ENCODE measurements around the gene GSTCD. TPM values are rescaled to one million over a fixed set of nuclear protein-coding genes. Genes with fewer than 3 reads are reported as not detected.
"Not testable (repeated sequence)": the region's sequence is repeated elsewhere in the genome, so short reads cannot be mapped to it uniquely, and the experiment has no call there.

GSTCD gene
- total RNA-seq, 2 experiments from 2014 or later: 15.8 to 18.2 TPM

GRCh38 chr4:105772065-105772464, 63.5 kb downstream of the GSTCD start:
- peaks cover 26% of the 10 kb centered on the region for H3K9me3 Mint-ChIP-seq
- CTCF ChIA-PET: interaction anchor here (0.6 kb wide), 1 partner anchor 309 kb away, joined by 4 read pairs; no protein-coding TSS in a partner anchor
- intact Hi-C loops (cut with micrococcal nuclease); H3K4me1 Mint-ChIP-seq (ENCODE audit: low read depth); H3K27me3 Mint-ChIP-seq (ENCODE audit: low read depth); H3K4me3 Mint-ChIP-seq; H3K27ac Mint-ChIP-seq; DNase-seq: not testable (repeated sequence)
- H3K36me3 Mint-ChIP-seq (ENCODE audit: low read depth): peaks cover 37% of the 10 kb centered on the region

DNA sequence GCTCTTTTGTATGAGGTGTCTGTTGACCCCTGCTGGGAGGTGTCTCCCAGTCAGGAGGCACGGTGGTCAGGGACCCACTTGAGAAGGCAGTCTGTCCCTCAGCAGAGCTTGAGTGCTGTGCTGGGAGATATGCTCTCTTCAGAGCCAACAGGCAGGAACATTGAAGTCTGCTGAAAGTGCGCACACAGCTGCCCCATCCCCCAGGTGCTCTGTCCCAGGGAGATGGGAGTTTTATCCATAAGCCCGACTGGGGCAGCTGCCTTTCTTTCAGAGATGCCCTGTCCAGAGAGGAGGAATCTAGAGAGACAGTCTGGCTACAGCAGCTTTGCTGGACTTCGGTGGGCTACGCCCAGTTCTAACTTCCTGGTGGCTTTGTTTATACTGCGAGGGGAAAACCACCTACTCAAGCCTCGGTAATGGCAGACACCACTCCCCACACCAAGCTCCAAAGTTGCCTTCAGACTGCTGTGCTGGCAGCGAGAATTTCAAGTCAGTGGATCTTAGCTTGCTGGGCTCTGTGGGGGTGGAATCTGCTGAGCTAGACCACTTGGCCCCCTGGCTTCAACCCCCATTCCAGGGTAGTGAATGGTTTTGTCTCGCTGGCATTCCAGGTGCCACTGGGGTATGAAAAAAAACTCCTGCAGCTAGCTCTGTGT, 67.3 kb downstream of the GSTCD start:
- H3K27ac Mint-ChIP-seq; H3K4me3 Mint-ChIP-seq; H3K27me3 Mint-ChIP-seq (ENCODE audit: low read depth); intact Hi-C loops (cut with micrococcal nuclease); DNase-seq; CTCF ChIA-PET; H3K4me1 Mint-ChIP-seq (ENCODE audit: low read depth): not testable (repeated sequence)
- H3K36me3 Mint-ChIP-seq (ENCODE audit: low read depth): peaks cover 28% of the 10 kb centered on the region
- peaks cover 18% of the 10 kb centered on the region for H3K9me3 Mint-ChIP-seq

DNA sequence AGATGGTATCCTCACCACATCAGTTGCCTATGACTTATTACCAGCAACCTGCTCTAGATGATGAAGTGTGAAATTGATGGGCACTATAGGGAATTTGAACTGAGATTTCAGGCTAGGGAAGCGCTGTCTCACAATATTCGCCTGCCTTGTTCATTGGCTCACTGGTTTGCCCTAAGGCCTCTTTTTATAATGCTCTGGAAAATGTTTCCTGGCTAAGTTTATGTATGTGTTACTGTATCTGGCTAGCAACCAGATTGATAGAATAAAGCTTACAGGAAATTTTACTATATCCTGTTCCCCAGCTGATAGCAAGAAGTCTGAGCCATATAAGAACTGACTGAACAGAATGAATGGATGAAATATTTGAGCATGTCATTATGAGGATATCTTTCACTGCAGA, 71.6 kb downstream of the GSTCD start:
- Mint-ChIP-seq H3K36me3 (ENCODE audit: low read depth) (peaks cover 9% of the 10 kb centered on the region), H3K4me3 (no peak overlapping the region), H3K27me3 (ENCODE audit: low read depth) (no peaks in the 10 kb centered on the region), H3K4me1 (ENCODE audit: low read depth) (no peaks in the 10 kb centered on the region), H3K27ac (no peak overlapping the region), H3K9me3 (no peaks in the 10 kb centered on the region)
- intact Hi-C loops (cut with micrococcal nuclease): no loop called here
- CTCF ChIA-PET: no interaction called here
- DNase-seq: no peak

DNA sequence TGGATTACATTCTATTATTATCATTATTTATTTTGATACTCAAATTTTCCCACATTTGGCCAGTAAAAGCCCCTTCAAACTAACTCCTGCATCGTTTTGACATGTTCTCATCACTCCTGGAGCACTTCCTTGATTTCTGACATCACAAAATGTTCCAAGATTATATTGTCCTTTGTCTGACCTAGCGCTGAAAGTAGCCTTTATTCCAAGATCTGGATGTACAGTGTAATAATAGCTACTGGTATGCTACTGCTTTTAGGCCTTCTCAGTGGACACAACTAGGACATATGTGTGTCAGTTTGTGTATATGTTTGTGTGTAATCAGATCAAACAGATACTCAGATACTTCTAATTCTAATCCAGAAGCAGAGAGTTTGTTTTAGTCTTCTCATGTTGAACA, 76.2 kb downstream of the GSTCD start:
- intact Hi-C loops (cut with micrococcal nuclease): no loop called here
- no peak overlapping the region for H3K27ac Mint-ChIP-seq

DNA sequence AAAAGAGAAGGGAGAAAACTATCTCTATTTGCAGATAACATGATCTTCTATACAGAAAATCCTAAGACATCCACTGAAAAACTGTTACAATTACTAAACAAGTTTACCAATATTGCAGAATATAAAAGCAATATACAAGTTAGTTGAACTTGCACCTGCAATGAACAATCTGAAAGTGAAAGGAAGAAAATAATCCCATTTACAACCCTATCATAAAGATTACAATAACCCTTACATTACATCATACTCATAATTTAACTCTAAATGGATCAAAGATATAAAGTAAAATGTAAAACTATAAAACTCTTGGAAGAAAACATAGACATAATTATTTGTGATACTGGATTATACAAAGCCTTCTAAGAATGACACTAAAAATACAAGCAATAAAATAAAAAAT, 77.2 kb downstream of the GSTCD start:
- no peak for DNase-seq
- no peak overlapping the region for H3K4me3 Mint-ChIP-seq
- no peaks in the 10 kb centered on the region for H3K4me1 Mint-ChIP-seq (ENCODE audit: low read depth)
- no peaks in the 10 kb centered on the region for H3K27me3 Mint-ChIP-seq (ENCODE audit: low read depth)
- H3K27ac Mint-ChIP-seq: no peak overlapping the region
- peaks cover 6% of the 10 kb centered on the region for H3K36me3 Mint-ChIP-seq (ENCODE audit: low read depth)
- intact Hi-C loops (cut with micrococcal nuclease): no loop called here
- CTCF ChIA-PET: no interaction called here
- no peaks in the 10 kb centered on the region for H3K9me3 Mint-ChIP-seq

More for the DNA sequence above, 76.2 kb downstream of the GSTCD start:
- CTCF ChIA-PET: no interaction called here
- Mint-ChIP-seq H3K9me3 (no peaks in the 10 kb centered on the region), H3K36me3 (ENCODE audit: low read depth) (peaks cover 4% of the 10 kb centered on the region), H3K27me3 (ENCODE audit: low read depth) (no peaks in the 10 kb centered on the region), H3K4me1 (ENCODE audit: low read depth) (no peaks in the 10 kb centered on the region), H3K4me3 (no peak overlapping the region)
- no peak for DNase-seq

- no peak for DNase-seq
- CTCF ChIA-PET: no interaction called here
- Mint-ChIP-seq H3K4me3 (no peak overlapping the region), H3K27ac (no peak overlapping the region), H3K36me3 (ENCODE audit: low read depth) (peaks cover 9% of the 10 kb centered on the region), H3K27me3 (ENCODE audit: low read depth) (no peaks in the 10 kb centered on the region), H3K4me1 (ENCODE audit: low read depth) (no peaks in the 10 kb centered on the region), H3K9me3 (no peaks in the 10 kb centered on the region)
- intact Hi-C loops (cut with micrococcal nuclease): no loop called here
These were observed 78.2 kb downstream of the GSTCD start for GRCh38 chr4:105786748-105787147.

- CTCF ChIA-PET: no interaction called here
- intact Hi-C loops (cut with micrococcal nuclease): no loop called here
- no peak for DNase-seq
- H3K27ac Mint-ChIP-seq: no peak overlapping the region
- peaks cover 12% of the 10 kb centered on the region for H3K36me3 Mint-ChIP-seq (ENCODE audit: low read depth)
- H3K4me3 Mint-ChIP-seq: no peak overlapping the region
- H3K9me3 Mint-ChIP-seq: no peaks in the 10 kb centered on the region
- no peaks in the 10 kb centered on the region for H3K4me1 Mint-ChIP-seq (ENCODE audit: low read depth)
- no peaks in the 10 kb centered on the region for H3K27me3 Mint-ChIP-seq (ENCODE audit: low read depth)
These were observed 88.6 kb downstream of the GSTCD start for GRCh38 chr4:105797225-105797624.

DNA sequence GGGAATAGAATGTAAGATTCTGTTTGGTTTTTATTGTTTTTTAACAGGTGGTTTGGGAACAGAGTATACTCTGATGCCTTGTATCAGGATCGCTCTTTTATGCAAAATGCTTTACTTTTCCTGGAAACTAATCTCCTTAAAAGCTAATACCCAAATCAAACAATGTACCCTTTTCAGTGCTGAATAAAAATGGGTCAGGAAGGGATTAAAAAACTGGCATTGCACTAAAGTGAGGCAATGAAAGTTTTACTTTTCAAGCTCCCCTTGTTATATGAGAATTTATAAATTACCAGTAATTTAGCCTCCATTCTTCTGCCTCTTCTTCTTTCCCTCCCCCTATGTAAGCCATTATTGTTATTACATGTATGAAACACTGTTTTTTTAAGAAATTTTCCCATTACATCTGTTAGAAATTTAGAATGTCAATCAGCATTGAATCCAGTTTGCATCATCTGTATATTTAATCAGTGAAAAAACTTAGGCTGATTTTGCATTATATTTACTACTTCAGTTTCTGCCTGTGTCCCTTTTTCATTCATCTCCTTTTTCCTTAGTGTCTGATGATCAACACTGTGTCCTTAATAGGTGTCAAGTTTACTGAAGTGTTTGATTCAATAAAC, 97.0 kb downstream of the GSTCD start:
- Mint-ChIP-seq H3K27me3 (ENCODE audit: low read depth) (no peaks in the 10 kb centered on the region), H3K4me3 (no peak overlapping the region), H3K4me1 (ENCODE audit: low read depth) (no peaks in the 10 kb centered on the region), H3K36me3 (ENCODE audit: low read depth) (no peaks in the 10 kb centered on the region), H3K9me3 (no peaks in the 10 kb centered on the region), H3K27ac (no peak overlapping the region)
- CTCF ChIA-PET: no interaction called here
- DNase-seq: no peak
- intact Hi-C loops (cut with micrococcal nuclease): no loop called here

DNA sequence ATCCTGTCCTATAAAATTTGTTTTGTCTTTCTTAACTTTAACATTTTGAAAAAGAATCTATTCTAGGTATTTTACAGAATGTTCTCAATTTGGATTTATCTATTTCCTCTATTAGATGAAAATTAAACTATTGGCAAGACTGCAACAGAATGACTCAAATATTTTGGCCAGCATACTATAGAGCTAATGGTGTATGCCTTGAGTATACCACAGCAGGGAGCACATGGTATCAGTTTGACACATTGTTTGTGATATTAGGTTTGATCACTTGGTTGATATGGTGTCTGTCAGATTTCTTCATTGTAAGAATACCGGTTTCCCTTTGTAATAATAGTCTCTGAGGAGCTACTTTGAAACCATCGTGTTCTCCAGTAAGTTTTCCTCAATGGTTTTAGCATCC, 98.9 kb downstream of the GSTCD start:
- Mint-ChIP-seq H3K4me1 (ENCODE audit: low read depth) (no peaks in the 10 kb centered on the region), H3K27me3 (ENCODE audit: low read depth) (no peaks in the 10 kb centered on the region), H3K27ac (no peak overlapping the region), H3K4me3 (no peak overlapping the region), H3K36me3 (ENCODE audit: low read depth) (peaks cover 2% of the 10 kb centered on the region), H3K9me3 (no peaks in the 10 kb centered on the region)
- CTCF ChIA-PET: no interaction called here
- no peak for DNase-seq
- intact Hi-C loops (cut with micrococcal nuclease): no loop called here

- intact Hi-C loops (cut with micrococcal nuclease): no loop called here
- no peaks in the 10 kb centered on the region for H3K9me3 Mint-ChIP-seq
- H3K27me3 Mint-ChIP-seq (ENCODE audit: low read depth): no peaks in the 10 kb centered on the region
These were observed 99.6 kb downstream of the GSTCD start for GRCh38 chr4:105808030-105808749.

GRCh38 chr4:105808750-105809041, 100.1 kb downstream of the GSTCD start:
- Mint-ChIP-seq H3K36me3 (ENCODE audit: low read depth) (peaks cover 2% of the 10 kb centered on the region), H3K27me3 (ENCODE audit: low read depth) (no peaks in the 10 kb centered on the region), H3K4me3 (no peak overlapping the region), H3K9me3 (no peaks in the 10 kb centered on the region), H3K27ac (no peak overlapping the region), H3K4me1 (ENCODE audit: low read depth) (no peaks in the 10 kb centered on the region)
- CTCF ChIA-PET: interaction anchor here (0.6 kb wide), 1 partner anchor 135 kb away, joined by 3 read pairs; no protein-coding TSS in a partner anchor
- intact Hi-C loops (cut with micrococcal nuclease): no loop called here
- no peak for DNase-seq

More at GRCh38 chr4:105808030-105808749, 99.6 kb downstream of the GSTCD start:
- no peak for DNase-seq
- H3K4me3 Mint-ChIP-seq: no peak overlapping the region
- H3K4me1 Mint-ChIP-seq (ENCODE audit: low read depth): no peaks in the 10 kb centered on the region
- peaks cover 2% of the 10 kb centered on the region for H3K36me3 Mint-ChIP-seq (ENCODE audit: low read depth)
- no peak overlapping the region for H3K27ac Mint-ChIP-seq
- CTCF ChIA-PET: interaction anchor here (0.6 kb wide), 1 partner anchor 135 kb away, joined by 3 read pairs; no protein-coding TSS in a partner anchor

GRCh38 chr4:105815701-105816100, 107.1 kb downstream of the GSTCD start:
- H3K4me3 Mint-ChIP-seq: no peak overlapping the region
- CTCF ChIA-PET: no interaction called here
- peaks cover 4% of the 10 kb centered on the region for H3K36me3 Mint-ChIP-seq (ENCODE audit: low read depth)
- no peaks in the 10 kb centered on the region for H3K4me1 Mint-ChIP-seq (ENCODE audit: low read depth)
- no peaks in the 10 kb centered on the region for H3K9me3 Mint-ChIP-seq
- intact Hi-C loops (cut with micrococcal nuclease): no loop called here
- H3K27me3 Mint-ChIP-seq (ENCODE audit: low read depth): no peaks in the 10 kb centered on the region
- DNase-seq: no peak
- no peak overlapping the region for H3K27ac Mint-ChIP-seq

- intact Hi-C loops (cut with micrococcal nuclease): no loop called here
- Mint-ChIP-seq H3K36me3 (ENCODE audit: low read depth) (peaks cover 18% of the 10 kb centered on the region), H3K9me3 (no peaks in the 10 kb centered on the region), H3K4me3 (no peak overlapping the region), H3K27ac (no peak overlapping the region), H3K4me1 (ENCODE audit: low read depth) (no peaks in the 10 kb centered on the region), H3K27me3 (ENCODE audit: low read depth) (no peaks in the 10 kb centered on the region)
- CTCF ChIA-PET: no interaction called here
- DNase-seq: no peak
These were observed 113.5 kb downstream of the GSTCD start for GRCh38 chr4:105822061-105822460.

All from activated naive CD4-positive, alpha-beta T cell treated with anti-CD3 and anti-CD28 coated beads for 36 hours (primary cell).